H1 (cell line): ENCODE data around the gene SMARCD1. TPM values are rescaled to one million over a fixed set of nuclear protein-coding genes. Genes with fewer than 3 reads are reported as not detected.

Experiments used
- CTCF ChIA-PET: fragments of 300-600 bp; sonication (Branson Sonifier 250); formaldehyde crosslinking; loops from one replicate; lab custom pipeline; 2021; ENCODE audit not compliant: partially characterized antibody; lab: Charles Lee
- POLR2A ChIA-PET: fragments of 300-600 bp; sonication (Branson Sonifier 250); formaldehyde crosslinking; loops from one replicate; lab custom pipeline; 2021; ENCODE audit warnings: inconsistent platforms; ENCODE audit not compliant: partially characterized antibody; lab: Charles Lee
- DNase-seq, 2 experiments: peaks; one replicate each; pipeline versions ENCODE4 v3.0.0 to v3.0.0-alpha.2; 2010 to 2022; ENCODE audit warnings: low spot score in 2 of 2, low read depth in 1 of 2, mixed read lengths in 1 of 2
- FAIRE-seq: peaks from 2 replicates; lab custom pipeline; 2011; peaks lifted over from hg19 to GRCh38; lab: Jason Lieb, UNC
- H2AFZ ChIP-seq: 2 replicates; pipeline ENCODE4 v1.8.1; 2012; ENCODE audit warnings: low read length, inconsistent platforms
- H2AK5ac ChIP-seq: 2 replicates; pipeline ENCODE4 v1.6.1; 2013; ENCODE audit warnings: low read depth, low read length
- H2BK120ac ChIP-seq: replicated peaks from 2 replicates; pipeline ENCODE3; 2013; ENCODE audit warnings: low read depth, low read length, inconsistent platforms
- H2BK12ac ChIP-seq: 2 replicates; pipeline ENCODE4 v1.6.1; 2013; ENCODE audit warnings: low read depth, low read length
- H2BK15ac ChIP-seq: 2 replicates; pipeline ENCODE4 v1.6.1; 2013; ENCODE audit warnings: low read length
- H2BK20ac ChIP-seq: 2 replicates; pipeline ENCODE4 v1.6.1; 2013; ENCODE audit warnings: low read length
- H2BK5ac ChIP-seq: 2 replicates; pipeline ENCODE4 v1.6.1; 2013; ENCODE audit warnings: low read depth, low read length
- H3K14ac ChIP-seq: 2 replicates; pipeline ENCODE4 v1.6.1; 2013; ENCODE audit warnings: inconsistent platforms; ENCODE audit not compliant: insufficient read length
- H3K18ac ChIP-seq: 2 replicates; pipeline ENCODE4 v1.6.1; 2013; ENCODE audit warnings: low read length; ENCODE audit errors: extremely low read depth
- H3K23ac ChIP-seq: 2 replicates; pipeline ENCODE4 v1.6.1; 2013; ENCODE audit warnings: inconsistent platforms; ENCODE audit not compliant: insufficient read length
- H3K23me2 ChIP-seq: 2 replicates; pipeline ENCODE4 v1.6.1; 2013; ENCODE audit warnings: low read depth, low read length
- H3K27ac ChIP-seq: 2 replicates; pipeline ENCODE4 v1.6.1; 2011; ENCODE audit warnings: low read depth, low read length, inconsistent platforms
- H3K27me3 ChIP-seq, 4 experiments: replicated peaks in 1 of 4; 1 replicate in 1 of 4; 2 replicates in 3 of 4; pipeline versions ENCODE4 v1.6.1 to v1.8.1; 2011 to 2013; ENCODE audit warnings: low read length in 3 of 4, mild to moderate bottlenecking in 3 of 4, inconsistent platforms in 2 of 4, mixed read lengths in 2 of 4, moderate library complexity in 1 of 4; ENCODE audit not compliant: control insufficient read depth in 3 of 4, insufficient read depth in 3 of 4; ENCODE audit errors: extremely low read depth in 1 of 4
- H3K36me3 ChIP-seq, 4 experiments: 2 replicates each; pipeline versions ENCODE4 v1.6.1 to v1.8.1; 2011 to 2013; ENCODE audit warnings: mild to moderate bottlenecking in 4 of 4, low read length in 3 of 4, moderate library complexity in 2 of 4, control low read depth in 1 of 4, inconsistent platforms in 1 of 4; ENCODE audit not compliant: insufficient read depth in 4 of 4, control insufficient read depth in 2 of 4
- H3K4ac ChIP-seq: replicated peaks from 2 replicates; pipeline ENCODE3; 2013; ENCODE audit warnings: low read length, low read depth, mixed read lengths, inconsistent platforms; ENCODE audit not compliant: insufficient read length
- H3K4me1 ChIP-seq, 4 experiments: replicated peaks in 1 of 4; 1 replicate in 1 of 4; 2 replicates in 3 of 4; pipeline versions ENCODE4 v1.6.1 to v1.8.1; 2011 to 2013; ENCODE audit warnings: low read length in 3 of 4, inconsistent platforms in 2 of 4, mixed read lengths in 1 of 4; ENCODE audit not compliant: insufficient read depth in 4 of 4, control insufficient read depth in 3 of 4
- H3K4me2 ChIP-seq, 2 experiments: 2 replicates each; pipeline versions ENCODE4 v1.6.1 to v1.8.1; 2011 to 2013; ENCODE audit warnings: low read depth in 2 of 2, low read length in 2 of 2, control low read depth in 1 of 2, inconsistent platforms in 1 of 2, mild to moderate bottlenecking in 1 of 2; ENCODE audit not compliant: insufficient read depth in 1 of 2
- H3K4me3 ChIP-seq, 4 experiments: fragments of 200-600, 300-600 bp in 1 of 4; sonication (generic), shearing (Covaris generic), sonication (Bioruptor Twin) in 1 of 4; 2 replicates each; pipeline versions ENCODE4 v1.5.1 to v1.8.1; 2011 to 2016; ENCODE audit warnings: low read length in 4 of 4, low read depth in 3 of 4, control low read depth in 2 of 4, inconsistent platforms in 2 of 4, mild to moderate bottlenecking in 2 of 4, mixed read lengths in 1 of 4, moderate library complexity in 1 of 4; ENCODE audit not compliant: insufficient read depth in 2 of 4; ENCODE audit errors: extremely low read depth in 1 of 4
- H3K56ac ChIP-seq: replicated peaks from 2 replicates; pipeline ENCODE3; 2013; ENCODE audit warnings: low read depth, mild to moderate bottlenecking, mixed read lengths, low read length, inconsistent platforms; ENCODE audit not compliant: insufficient read length
- H3K79me1 ChIP-seq: 2 replicates; pipeline ENCODE4 v1.6.1; 2013; ENCODE audit warnings: low read depth, low read length, control low read depth
- H3K79me2 ChIP-seq, 2 experiments: 2 replicates each; pipeline versions ENCODE4 v1.6.1 to v1.8.1; 2012 to 2013; ENCODE audit warnings: low read length in 2 of 2, mild to moderate bottlenecking in 2 of 2, inconsistent platforms in 1 of 2; ENCODE audit not compliant: insufficient read depth in 2 of 2, control insufficient read depth in 1 of 2
- H3K9ac ChIP-seq, 4 experiments: replicated peaks in 1 of 4; 1 replicate in 1 of 4; 2 replicates in 3 of 4; pipeline versions ENCODE4 v1.6.1 to v1.8.1; 2011 to 2013; ENCODE audit warnings: low read depth in 3 of 4, low read length in 3 of 4, control low read depth in 2 of 4, mild to moderate bottlenecking in 2 of 4, moderate library complexity in 2 of 4, inconsistent platforms in 1 of 4; ENCODE audit errors: extremely low read depth in 1 of 4
- H3K9me3 ChIP-seq, 2 experiments: 2 replicates each; pipeline versions ENCODE4 v1.6.1 to v1.8.1; 2012 to 2013; ENCODE audit warnings: mild to moderate bottlenecking in 2 of 2, moderate library complexity in 2 of 2, control low read depth in 1 of 2, inconsistent platforms in 1 of 2, low read depth in 1 of 2, low read length in 1 of 2, mixed read lengths in 1 of 2; ENCODE audit not compliant: insufficient read depth in 2 of 2
- H4K20me1 ChIP-seq, 2 experiments: replicated peaks in 1 of 2; 2 replicates each; pipeline versions ENCODE3 to v1.8.1; 2011 to 2013; ENCODE audit warnings: inconsistent platforms in 2 of 2, low read length in 2 of 2, mild to moderate bottlenecking in 1 of 2; ENCODE audit not compliant: insufficient read depth in 2 of 2, control insufficient read depth in 1 of 2
- H4K5ac ChIP-seq: 2 replicates; pipeline ENCODE4 v1.6.1; 2013; ENCODE audit warnings: low read length, low read depth, mixed read lengths, inconsistent platforms; ENCODE audit not compliant: insufficient read length
- H4K8ac ChIP-seq: 2 replicates; pipeline ENCODE4 v1.8.0; 2013; ENCODE audit warnings: mild to moderate bottlenecking, moderate library complexity, low read length, inconsistent platforms; ENCODE audit not compliant: insufficient read depth; ENCODE audit errors: extremely low read depth
- H4K91ac ChIP-seq: replicated peaks from 2 replicates; pipeline ENCODE3; 2013; ENCODE audit warnings: low read length, mixed read lengths, inconsistent platforms; ENCODE audit not compliant: insufficient read length
- CBX8 ChIP-seq: fragments of 300-800, 300-1000 bp; sonication (generic); IDR thresholded peaks from 2 replicates; pipeline ENCODE4 v1.7.1; 2016; ENCODE audit warnings: low read depth, low read length, borderline replicate concordance
- EGR1 ChIP-seq: IDR thresholded peaks from 2 replicates; pipeline ENCODE4 v1.6.1; 2011; ENCODE audit warnings: low read depth, low read length, borderline replicate concordance
- GABPA ChIP-seq: IDR thresholded peaks from 2 replicates; pipeline ENCODE4 v1.6.1; 2011; ENCODE audit warnings: mild to moderate bottlenecking, low read length, moderate library complexity, borderline replicate concordance; ENCODE audit not compliant: insufficient read depth
- NRF1 ChIP-seq: IDR thresholded peaks from 2 replicates; pipeline ENCODE4 v1.6.1; 2011; ENCODE audit warnings: mild to moderate bottlenecking, low read depth, low read length, improper control_type of control experiment
- PHF8 ChIP-seq: fragments of 200-600 bp; sonication (generic); conservative IDR thresholded peaks from 2 replicates; pipeline ENCODE4 v1.7.1; 2012; ENCODE audit warnings: low read depth, mild to moderate bottlenecking, inconsistent platforms, low read length, moderate library complexity
- POU5F1 ChIP-seq: IDR thresholded peaks from 2 replicates; pipeline ENCODE4 v1.6.1; 2011; ENCODE audit warnings: low read depth, mild to moderate bottlenecking, low read length, moderate library complexity
- SP4 ChIP-seq: IDR thresholded peaks from 2 replicates; pipeline ENCODE4 v1.6.1; 2012; ENCODE audit warnings: low read length, inconsistent platforms
- SRF ChIP-seq: IDR thresholded peaks from 2 replicates; pipeline ENCODE4 v1.6.1; 2011; ENCODE audit warnings: mild to moderate bottlenecking, low read depth, low read length, moderate library complexity
- WGBS, 2 experiments: shearing (Covaris generic) in 1 of 2; methylation state at CpG; one replicate each; pipeline versions ENCODE4 v1.1.6 to v1.1.7; 2013 to 2015; ENCODE audit warnings: low lambda C conversion rate in 2 of 2, mixed read lengths in 2 of 2, inconsistent platforms in 1 of 2, low coverage in 1 of 2, missing lambda C conversion rate in 1 of 2; ENCODE audit not compliant: insufficient replicate concordance in 2 of 2, insufficient coverage in 1 of 2, insufficient read length in 1 of 2; ENCODE audit errors: extremely low coverage in 1 of 2, missing lambda C conversion rate in 1 of 2; 5-methylcytosine and 5-hydroxymethylcytosine counted together
- polyA plus RNA-seq, 7 experiments: library from polyadenylated mRNA; depleted of rRNA in 3 of 7; stranded (reverse) in 5 of 7; unstranded in 2 of 7; fragments of >200 nt in 5 of 7; fragments of 200-250 nt in 2 of 7; gene quantifications; 1 replicate in 5 of 7; 2 replicates in 1 of 7; 4 replicates in 1 of 7; pipeline versions ENCODE4 v1.2.1 to v1.2.3, GENCODE V29; 2011 to 2013; ENCODE audit warnings: missing spikeins in 2 of 7, mixed read lengths in 2 of 7
- total RNA-seq: library from RNA; stranded (reverse); fragmentation: NEBNext Ultra II Directional; extraction: Animal tissue kit (Norgen Biotek cat#: 25700); gene quantifications from 2 replicates; pipeline ENCODE4 v1.2.1, GENCODE V29; 2021
- TF ChIP-seq, protein P1 (sequence below), 3 experiments: IDR thresholded peaks; 1 replicate in 2 of 3; 2 replicates in 1 of 3; pipeline versions ENCODE4 v1.5.1 to v1.6.1; 2011; ENCODE audit warnings: low read length in 3 of 3, mild to moderate bottlenecking in 3 of 3, inconsistent platforms in 2 of 3, low read depth in 1 of 3, moderate library complexity in 1 of 3; ENCODE audit not compliant: insufficient read depth in 1 of 3; ENCODE audit errors: control extremely low read depth in 1 of 3
- TF ChIP-seq, protein P2 (sequence below): IDR thresholded peaks from 2 replicates; pipeline ENCODE4 v1.6.1; 2011; ENCODE audit warnings: low read depth, mild to moderate bottlenecking, low read length; ENCODE audit not compliant: insufficient read depth

SMARCD1 gene
- total and polyA plus RNA-seq, 2 of the 8 experiments (the other 6 are each of a cell fraction or from before 2014, with no cell fraction given): 128 to 130 TPM

- WGBS, 2 experiments: 89% methylated on average over 9 of the region's 9 CpGs; no CpG with 5 or more reads in 1 of the 2 experiments
- Histone ChIP-seq H3K36me3 (peaks cover 36 to 54% (median 51%) of the 10 kb centered on the region in 4 experiments), H2BK120ac (no peak overlapping the region), H2BK5ac (no peak overlapping the region), H3K18ac (no peak overlapping the region), H2AFZ (no peak overlapping the region), H2BK20ac (no peak overlapping the region), H3K4me2 (no peak overlapping the region), H3K79me2 (peaks cover 0 to 22% of the 10 kb centered on the region in 2 experiments; a peak in 3 of 4 replicates), H3K9me3 (no peaks in the 10 kb centered on the region), H3K79me1 (no peaks in the 10 kb centered on the region; the same call in 1 of the 2 replicates), H3K4me3 (no peak overlapping the region), H3K23ac (no peak overlapping the region), H3K27ac (no peak overlapping the region), H2BK12ac (no peak overlapping the region), H4K5ac (no peak overlapping the region), H4K8ac (no peak overlapping the region), H3K14ac (no peak overlapping the region), H4K91ac (no peak overlapping the region), H3K4ac (no peak overlapping the region), H3K9ac (no peak overlapping the region), H3K27me3 (no peaks in the 10 kb centered on the region; a peak in 2 of 7 replicates), H3K56ac (no peak overlapping the region), H4K20me1 (peaks cover 7 to 16% of the 10 kb centered on the region in 2 experiments), H3K23me2 (peaks cover 9% of the 10 kb centered on the region), H3K4me1 (peaks cover 0 to 5% (median 1%) of the 10 kb centered on the region in 4 experiments; a peak in 2 of 7 replicates), H2BK15ac (no peak overlapping the region), H2AK5ac (no peak overlapping the region)
- FAIRE-seq (no peak), DNase-seq (no peak)
- CTCF ChIA-PET: interaction anchor here (0.6 to 27.3 kb wide), 14 partner anchors 9 to 309 kb away, joined by 3 to 625 read pairs (median 4); partner anchors contain the start of genes COX14 and GPD1
- POLR2A ChIA-PET: interaction anchor here (0.6 to 25.0 kb wide), 8 partner anchors 8 to 105 kb away, joined by 3 to 457 read pairs (median 4); partner anchors contain the start of genes CERS5, COX14 and GPD1
- TF ChIP-seq GABPA: no peak
- TF ChIP-seq, protein P1, sequence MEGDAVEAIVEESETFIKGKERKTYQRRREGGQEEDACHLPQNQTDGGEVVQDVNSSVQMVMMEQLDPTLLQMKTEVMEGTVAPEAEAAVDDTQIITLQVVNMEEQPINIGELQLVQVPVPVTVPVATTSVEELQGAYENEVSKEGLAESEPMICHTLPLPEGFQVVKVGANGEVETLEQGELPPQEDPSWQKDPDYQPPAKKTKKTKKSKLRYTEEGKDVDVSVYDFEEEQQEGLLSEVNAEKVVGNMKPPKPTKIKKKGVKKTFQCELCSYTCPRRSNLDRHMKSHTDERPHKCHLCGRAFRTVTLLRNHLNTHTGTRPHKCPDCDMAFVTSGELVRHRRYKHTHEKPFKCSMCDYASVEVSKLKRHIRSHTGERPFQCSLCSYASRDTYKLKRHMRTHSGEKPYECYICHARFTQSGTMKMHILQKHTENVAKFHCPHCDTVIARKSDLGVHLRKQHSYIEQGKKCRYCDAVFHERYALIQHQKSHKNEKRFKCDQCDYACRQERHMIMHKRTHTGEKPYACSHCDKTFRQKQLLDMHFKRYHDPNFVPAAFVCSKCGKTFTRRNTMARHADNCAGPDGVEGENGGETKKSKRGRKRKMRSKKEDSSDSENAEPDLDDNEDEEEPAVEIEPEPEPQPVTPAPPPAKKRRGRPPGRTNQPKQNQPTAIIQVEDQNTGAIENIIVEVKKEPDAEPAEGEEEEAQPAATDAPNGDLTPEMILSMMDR (IDR thresholded peaks at IDR 0.05; ENCODE audit: control extremely low read depth in 1 of 3, insufficient read depth in 1 of 3, low read depth in 1 of 3, low read length in 3 of 3): no peak
- no peak for TF ChIP-seq POU5F1
- TF ChIP-seq CBX8: no peak
- TF ChIP-seq, protein P2, sequence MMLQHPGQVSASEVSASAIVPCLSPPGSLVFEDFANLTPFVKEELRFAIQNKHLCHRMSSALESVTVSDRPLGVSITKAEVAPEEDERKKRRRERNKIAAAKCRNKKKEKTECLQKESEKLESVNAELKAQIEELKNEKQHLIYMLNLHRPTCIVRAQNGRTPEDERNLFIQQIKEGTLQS: no peak
- no peak for TF ChIP-seq SP4
- TF ChIP-seq NRF1: no peak
- no peak for TF ChIP-seq SRF
- TF ChIP-seq PHF8: no peak
- TF ChIP-seq EGR1: no peak
Measured at GRCh38 chr12:50087151-50087550, 2.0 kb downstream of the SMARCD1 start.
